Measurements from ENCODE around the gene AATK. TPM values are rescaled to one million over a fixed set of nuclear protein-coding genes. Genes with fewer than 3 reads are reported as not detected.

Gene AATK
- total RNA-seq, 2 experiments from 2014 or later: 0.25 to 0.82 TPM

DNA sequence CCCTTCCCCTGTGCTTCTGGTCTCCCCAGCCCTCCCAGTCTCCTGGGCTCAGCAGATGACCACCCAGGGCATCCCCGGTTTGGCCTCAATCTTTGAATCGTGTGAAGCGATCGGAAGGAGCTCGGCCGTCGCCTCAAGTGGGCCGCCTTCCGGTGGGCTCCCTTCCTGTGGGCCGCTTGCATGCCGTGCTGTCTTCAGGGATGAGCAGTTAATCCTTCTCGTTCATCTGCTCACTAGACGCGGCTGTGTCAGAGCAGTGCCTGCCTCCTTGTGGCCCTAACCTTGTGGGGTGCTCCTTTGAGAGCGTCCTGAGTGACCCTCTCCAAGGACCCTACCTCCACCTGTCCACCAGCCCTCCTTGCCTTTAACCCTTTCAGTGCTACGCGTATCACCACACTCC is 90.7 kb downstream of the AATK start:
- H3K27ac ChIP-seq (ENCODE audit: low read depth in 1 of 2, low read length in 2 of 2): no peak overlapping the region
- H3K27ac Mint-ChIP-seq: no peak overlapping the region
- ATAC-seq (ENCODE audit: poor library complexity): no peak
- CTCF ChIA-PET: no interaction called here
- intact Hi-C loops (cut with DNase I, micrococcal nuclease): no loop called here
- no peaks in the 10 kb centered on the region for H3K27me3 ChIP-seq (ENCODE audit: control insufficient read depth in 1 of 2, insufficient read depth in 2 of 2, low read length in 2 of 2)
- H3K36me3 ChIP-seq (ENCODE audit: insufficient read depth, low read length): no peaks in the 10 kb centered on the region
- no peak overlapping the region for H3K4me3 ChIP-seq (ENCODE audit: low read length)
- no peaks in the 10 kb centered on the region for H3K4me1 ChIP-seq (ENCODE audit: insufficient read depth, low read length)
- no peaks in the 10 kb centered on the region for H3K9me3 ChIP-seq (ENCODE audit: control insufficient read depth in 1 of 2, insufficient read depth in 1 of 2, low read length in 2 of 2)
- H3K4me1 Mint-ChIP-seq (ENCODE audit: low read depth): no peaks in the 10 kb centered on the region
- no peaks in the 10 kb centered on the region for H3K9me3 Mint-ChIP-seq
- H3K27me3 Mint-ChIP-seq: no peaks in the 10 kb centered on the region
- no peak for DNase-seq
- POLR2A ChIA-PET: no interaction called here
- H3K4me3 Mint-ChIP-seq: no peak overlapping the region
- TF ChIP-seq, protein P1, sequence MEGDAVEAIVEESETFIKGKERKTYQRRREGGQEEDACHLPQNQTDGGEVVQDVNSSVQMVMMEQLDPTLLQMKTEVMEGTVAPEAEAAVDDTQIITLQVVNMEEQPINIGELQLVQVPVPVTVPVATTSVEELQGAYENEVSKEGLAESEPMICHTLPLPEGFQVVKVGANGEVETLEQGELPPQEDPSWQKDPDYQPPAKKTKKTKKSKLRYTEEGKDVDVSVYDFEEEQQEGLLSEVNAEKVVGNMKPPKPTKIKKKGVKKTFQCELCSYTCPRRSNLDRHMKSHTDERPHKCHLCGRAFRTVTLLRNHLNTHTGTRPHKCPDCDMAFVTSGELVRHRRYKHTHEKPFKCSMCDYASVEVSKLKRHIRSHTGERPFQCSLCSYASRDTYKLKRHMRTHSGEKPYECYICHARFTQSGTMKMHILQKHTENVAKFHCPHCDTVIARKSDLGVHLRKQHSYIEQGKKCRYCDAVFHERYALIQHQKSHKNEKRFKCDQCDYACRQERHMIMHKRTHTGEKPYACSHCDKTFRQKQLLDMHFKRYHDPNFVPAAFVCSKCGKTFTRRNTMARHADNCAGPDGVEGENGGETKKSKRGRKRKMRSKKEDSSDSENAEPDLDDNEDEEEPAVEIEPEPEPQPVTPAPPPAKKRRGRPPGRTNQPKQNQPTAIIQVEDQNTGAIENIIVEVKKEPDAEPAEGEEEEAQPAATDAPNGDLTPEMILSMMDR (IDR thresholded peaks at IDR 0.05): no peak
- no peaks in the 10 kb centered on the region for H3K36me3 Mint-ChIP-seq (ENCODE audit: low read depth)

DNA sequence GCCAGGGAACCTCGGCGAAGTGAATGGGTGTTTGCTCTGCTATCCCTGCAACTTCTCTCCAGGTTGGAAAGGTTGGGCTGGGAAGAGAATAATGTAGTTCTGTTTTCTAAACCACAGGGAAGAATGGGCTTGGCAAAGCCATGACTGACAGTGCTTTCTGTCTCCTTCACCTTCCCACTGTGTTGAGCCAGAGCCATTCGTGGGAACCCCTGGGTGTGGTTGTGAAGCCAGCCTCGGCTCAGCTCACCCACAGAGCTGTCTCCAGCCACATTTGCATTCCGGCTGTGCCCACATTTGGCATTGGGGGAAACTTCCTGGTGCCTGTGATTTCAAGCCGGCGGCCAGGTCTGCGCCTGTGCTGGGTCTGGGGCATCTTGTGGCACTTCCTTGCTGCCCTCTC is 91.1 kb downstream of the AATK start:
- no peaks in the 10 kb centered on the region for H3K4me1 ChIP-seq (ENCODE audit: insufficient read depth, low read length)
- ATAC-seq (ENCODE audit: poor library complexity): no peak
- no peaks in the 10 kb centered on the region for H3K36me3 ChIP-seq (ENCODE audit: insufficient read depth, low read length)
- no peaks in the 10 kb centered on the region for H3K9me3 ChIP-seq (ENCODE audit: control insufficient read depth in 1 of 2, insufficient read depth in 1 of 2, low read length in 2 of 2)
- no peak overlapping the region for H3K27ac ChIP-seq (ENCODE audit: low read depth in 1 of 2, low read length in 2 of 2)
- Mint-ChIP-seq H3K36me3 (ENCODE audit: low read depth) (no peaks in the 10 kb centered on the region), H3K9me3 (no peaks in the 10 kb centered on the region), H3K4me3 (no peak overlapping the region), H3K27ac (no peak overlapping the region), H3K27me3 (no peaks in the 10 kb centered on the region), H3K4me1 (ENCODE audit: low read depth) (no peaks in the 10 kb centered on the region)
- no peak overlapping the region for H3K4me3 ChIP-seq (ENCODE audit: low read length)
- ChIA-PET CTCF (no interaction called here), POLR2A (no interaction called here)
- intact Hi-C loops (cut with DNase I, micrococcal nuclease): no loop called here
- TF ChIP-seq, protein P1 (IDR thresholded peaks at IDR 0.05): no peak
- H3K27me3 ChIP-seq (ENCODE audit: control insufficient read depth in 1 of 2, insufficient read depth in 2 of 2, low read length in 2 of 2): no peaks in the 10 kb centered on the region
- DNase-seq: no peak

DNA sequence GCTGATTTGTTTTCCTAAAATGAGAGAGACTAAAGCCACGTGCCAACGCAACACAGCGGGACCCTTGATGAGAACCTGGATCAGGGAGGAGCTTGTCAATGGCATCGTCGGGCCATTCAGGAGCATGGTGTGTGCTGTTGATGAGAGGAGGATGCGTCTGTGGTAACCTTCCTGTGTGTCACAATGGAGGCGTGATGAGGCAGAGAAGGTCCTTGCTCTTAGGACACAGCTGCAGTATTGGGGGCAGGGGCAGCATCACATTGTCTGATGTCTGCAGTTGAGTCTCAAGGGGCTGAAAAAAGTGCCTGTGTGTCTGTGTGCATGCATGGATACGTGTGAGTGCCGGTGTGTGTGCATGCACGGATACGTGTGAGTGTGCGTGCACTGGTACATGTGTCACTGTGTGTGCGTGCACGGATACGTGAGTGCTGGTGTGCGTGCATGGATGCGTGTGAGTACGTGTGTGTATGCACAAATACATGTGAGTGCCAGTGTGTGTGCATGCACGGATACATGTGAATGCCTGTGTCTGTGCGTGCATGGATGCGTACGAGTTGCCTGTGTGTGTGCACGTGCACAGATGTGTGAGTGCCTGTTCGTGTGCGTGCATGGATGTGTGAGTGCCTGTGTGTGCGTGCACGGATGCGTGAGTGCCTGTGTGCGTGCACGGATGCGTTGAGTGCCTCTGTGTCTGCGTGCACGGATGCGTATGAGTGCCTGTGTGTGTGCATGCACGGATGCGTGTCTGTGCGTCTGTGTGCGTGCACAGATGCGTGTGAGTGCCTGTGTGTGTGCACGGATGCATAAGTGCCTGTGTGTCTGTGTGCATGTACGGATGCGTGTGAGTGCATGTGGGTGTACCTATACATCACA is 91.8 kb downstream of the AATK start:
- Histone ChIP-seq H3K4me3 (ENCODE audit: low read length) (no peak overlapping the region), H3K27ac (ENCODE audit: low read depth in 1 of 2, low read length in 2 of 2) (no peak overlapping the region), H3K4me1 (ENCODE audit: insufficient read depth, low read length) (no peaks in the 10 kb centered on the region), H3K27me3 (ENCODE audit: control insufficient read depth in 1 of 2, insufficient read depth in 2 of 2, low read length in 2 of 2) (no peaks in the 10 kb centered on the region), H3K36me3 (ENCODE audit: insufficient read depth, low read length) (no peaks in the 10 kb centered on the region), H3K9me3 (ENCODE audit: control insufficient read depth in 1 of 2, insufficient read depth in 1 of 2, low read length in 2 of 2) (no peaks in the 10 kb centered on the region)
- Mint-ChIP-seq H3K4me1 (ENCODE audit: low read depth) (no peaks in the 10 kb centered on the region), H3K4me3 (no peak overlapping the region), H3K27ac (no peak overlapping the region), H3K27me3 (no peaks in the 10 kb centered on the region), H3K9me3 (no peaks in the 10 kb centered on the region), H3K36me3 (ENCODE audit: low read depth) (no peaks in the 10 kb centered on the region)
- ChIA-PET POLR2A (no interaction called here), CTCF (no interaction called here)
- TF ChIP-seq, protein P1 (IDR thresholded peaks at IDR 0.05): no peak
- intact Hi-C loops (cut with DNase I, micrococcal nuclease): no loop called here
- DNase-seq: no peak
- ATAC-seq (ENCODE audit: poor library complexity): no peak
